Right kidney (tissue), 1 donor: ENCODE measurements around the gene VPS13C.

ENCODE experiments used
- DNase-seq: peaks from one replicate; pipeline ENCODE4 v3.0.0-alpha.2; 2016

VPS13C gene

DNA sequence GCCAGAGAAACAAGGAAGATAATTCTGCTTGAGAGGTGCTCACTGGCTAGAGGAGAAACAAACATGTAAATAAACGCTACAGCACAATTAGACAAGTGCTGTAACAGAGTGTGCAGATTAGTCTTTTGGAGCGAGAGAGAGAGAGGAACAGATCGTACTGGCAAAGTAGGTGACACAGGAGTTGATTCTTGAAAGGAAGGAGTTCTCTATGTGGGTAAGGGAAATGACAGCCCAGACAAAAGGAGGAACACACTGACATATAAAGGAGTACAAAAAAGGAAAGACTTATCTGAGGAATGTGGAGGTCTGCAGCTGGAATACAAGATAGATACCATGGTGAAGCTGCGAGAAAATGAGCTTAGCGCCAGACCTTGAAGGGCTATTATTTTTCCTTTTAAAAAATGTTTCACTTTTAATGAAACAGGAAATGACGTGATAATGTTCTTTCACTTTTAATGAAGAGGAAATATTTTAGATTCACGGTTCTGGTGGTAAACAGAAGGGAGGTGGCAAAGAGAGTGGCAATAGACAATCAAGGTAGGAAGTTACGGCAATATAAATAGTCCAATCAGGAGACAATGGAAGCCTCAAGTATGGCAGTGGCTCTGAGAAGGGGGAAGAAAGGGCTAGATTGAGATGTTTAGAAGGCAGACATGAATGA, 202.9 kb downstream of the VPS13C start:
- no peak for DNase-seq

DNA sequence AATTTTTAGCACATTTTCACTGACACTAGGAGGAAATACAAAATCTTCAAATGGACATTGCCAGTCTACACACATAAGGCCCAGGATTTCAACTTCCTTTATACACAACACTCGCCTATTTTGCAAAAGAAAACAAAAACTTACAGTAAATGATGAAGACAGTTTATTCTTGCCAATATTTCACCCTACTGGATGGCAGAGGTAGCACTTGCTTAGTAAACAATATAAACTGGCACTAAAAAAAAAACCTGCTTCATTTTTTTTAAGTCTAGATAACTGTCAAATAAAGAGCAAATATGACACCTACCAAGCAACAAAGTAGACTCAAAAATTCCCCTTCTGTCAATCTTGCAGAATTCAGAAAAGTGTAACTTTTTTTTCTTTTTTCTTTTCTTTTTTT, 204.0 kb downstream of the VPS13C start:
- no peak for DNase-seq

DNA sequence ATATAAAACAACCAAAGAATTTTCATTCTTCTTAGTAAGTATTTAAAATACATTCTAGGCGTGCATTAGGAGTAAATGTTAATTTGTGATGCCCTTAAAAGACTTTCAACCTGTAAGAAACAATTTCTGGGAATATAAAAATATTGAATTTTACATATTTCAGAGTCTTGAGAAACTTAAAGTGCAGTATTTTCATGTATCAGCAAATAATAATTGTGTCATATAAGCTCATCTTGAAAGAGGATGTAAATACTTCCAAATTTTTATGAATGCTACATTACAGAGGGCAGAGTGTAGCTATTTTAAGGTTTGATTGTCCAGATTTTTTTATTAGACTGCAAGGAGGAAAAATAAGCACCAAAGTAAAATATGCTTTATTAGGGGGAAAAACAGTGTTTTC, 207.1 kb downstream of the VPS13C start:
- DNase-seq, result no peak

DNA sequence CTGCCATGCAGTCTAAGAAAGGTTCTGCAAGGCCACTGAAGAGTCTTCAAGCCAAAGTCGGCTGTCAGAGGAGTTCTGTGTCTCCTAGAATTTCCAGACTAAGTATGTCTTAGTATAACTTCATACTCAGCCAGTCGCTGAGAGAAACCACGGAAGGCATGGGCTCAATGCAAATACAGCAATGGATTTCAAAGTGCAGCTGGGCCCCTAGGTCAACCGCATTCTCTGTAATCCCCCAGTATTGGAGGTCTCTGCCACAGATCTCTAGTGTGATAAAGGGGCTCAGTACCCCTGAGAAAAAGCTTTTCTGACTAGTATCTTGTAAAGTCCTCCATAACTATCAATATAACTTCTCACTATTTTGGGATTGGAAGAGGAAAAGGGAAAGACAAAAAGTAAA, 208.3 kb downstream of the VPS13C start:
- DNase-seq, result no peak

DNA sequence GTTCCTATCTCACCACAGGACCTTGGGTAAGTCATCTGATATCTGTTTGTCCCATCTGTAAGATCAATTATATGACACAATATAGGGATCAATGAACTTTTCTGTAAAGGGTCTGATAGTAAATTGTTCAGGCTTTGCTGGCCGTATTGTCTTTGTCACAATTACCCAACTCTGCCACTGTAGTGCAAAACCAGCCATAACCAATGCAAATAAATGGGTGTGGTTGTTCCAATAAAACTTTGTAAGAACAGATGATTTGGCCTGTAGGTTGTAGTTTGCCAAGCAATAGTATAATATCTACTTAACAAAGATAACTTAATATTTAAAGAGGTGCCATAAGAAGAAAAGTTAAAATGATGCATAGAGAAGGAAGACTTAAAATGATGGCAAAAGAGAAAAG, 210.8 kb downstream of the VPS13C start:
- no peak for DNase-seq

DNA sequence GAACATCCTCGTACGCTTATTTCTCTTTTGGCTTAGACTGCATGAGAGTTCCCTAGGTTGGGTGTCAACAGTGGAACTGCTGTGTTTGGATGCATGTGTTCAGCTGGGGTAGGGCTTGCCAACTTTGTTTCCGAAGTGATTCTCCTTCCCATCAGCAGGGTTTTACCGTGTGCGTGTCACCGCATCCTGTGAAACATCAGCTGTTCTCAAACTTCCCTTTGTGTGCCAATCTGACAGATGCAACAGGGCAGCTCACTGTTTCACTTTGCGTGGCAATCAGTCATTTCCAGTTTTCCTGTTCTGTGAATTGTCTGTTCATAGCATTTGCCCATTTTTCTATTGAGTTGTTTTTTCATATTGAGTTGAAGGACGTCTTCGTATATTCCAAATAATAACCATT, 218.8 kb downstream of the VPS13C start:
- DNase-seq, result no peak

DNA sequence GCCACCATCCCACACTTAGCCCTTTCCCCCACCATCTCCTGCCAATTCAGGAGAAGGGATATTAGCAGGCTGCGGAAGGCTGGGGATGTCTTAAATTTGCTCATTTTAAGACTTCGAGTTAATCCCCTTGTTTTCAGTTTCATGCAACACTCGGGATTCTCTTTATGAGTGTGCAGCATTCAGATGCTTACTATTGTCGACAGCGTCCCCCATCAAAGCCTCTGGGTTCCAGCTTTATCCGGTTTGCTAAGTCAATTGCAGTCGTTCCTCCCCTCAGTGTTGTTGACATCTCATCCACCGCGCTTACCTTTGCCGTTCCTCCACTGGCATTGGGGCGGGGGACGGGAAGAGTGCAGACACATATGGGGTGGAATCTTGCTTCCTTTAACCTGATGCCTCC, 220.2 kb downstream of the VPS13C start:
- no peak for DNase-seq

DNA sequence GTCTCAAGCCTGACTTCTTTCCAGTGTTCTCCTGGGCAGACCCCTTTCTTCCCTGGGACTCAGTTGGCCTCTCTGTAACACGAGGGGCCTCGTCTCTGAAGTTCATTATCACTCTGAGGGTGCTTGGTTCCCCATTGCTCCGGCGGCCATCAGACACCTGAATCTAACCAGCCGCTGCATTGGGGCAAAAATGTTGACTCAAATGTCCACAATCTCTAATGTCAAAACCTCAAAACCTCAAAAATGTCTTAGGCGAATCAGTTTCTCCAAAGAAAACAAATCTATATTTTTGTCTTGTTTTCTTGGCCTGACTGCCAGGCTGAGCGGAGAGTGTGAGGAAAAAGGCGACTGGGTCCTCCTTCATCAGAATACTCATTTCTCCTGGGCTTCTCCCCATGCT, 220.7 kb downstream of the VPS13C start:
- no peak for DNase-seq

DNA sequence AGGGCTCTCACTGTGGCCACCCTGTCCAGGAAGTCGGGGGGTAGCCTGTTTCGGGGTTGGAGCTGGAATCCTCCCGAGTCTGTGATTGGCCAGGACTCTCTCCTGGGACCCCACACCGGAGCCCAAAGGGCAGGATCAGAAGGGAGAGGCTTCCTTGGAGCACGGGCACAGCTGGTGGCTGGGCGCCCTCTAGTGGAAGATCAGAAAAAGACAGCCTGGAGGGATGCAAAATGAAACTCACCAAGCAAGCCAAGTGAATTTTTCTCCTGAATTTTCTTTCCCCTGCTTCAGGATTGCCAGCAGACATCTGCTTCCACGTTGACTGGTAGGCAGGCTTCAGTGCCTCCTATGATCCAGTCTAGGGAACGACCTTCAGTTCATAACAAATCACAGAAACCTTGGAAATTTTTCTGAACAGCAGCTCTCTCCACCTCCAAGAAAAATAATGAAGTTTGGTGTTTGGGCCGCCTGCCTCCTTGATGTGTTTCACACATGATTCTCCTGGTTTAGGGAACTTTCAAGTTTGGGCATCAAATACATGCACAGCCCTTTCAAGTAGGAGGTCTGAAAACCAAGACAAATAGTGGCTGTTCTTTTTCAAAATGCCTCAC, 224.6 kb downstream of the VPS13C start:
- peak; percentile 64 for DNase-seq

DNA sequence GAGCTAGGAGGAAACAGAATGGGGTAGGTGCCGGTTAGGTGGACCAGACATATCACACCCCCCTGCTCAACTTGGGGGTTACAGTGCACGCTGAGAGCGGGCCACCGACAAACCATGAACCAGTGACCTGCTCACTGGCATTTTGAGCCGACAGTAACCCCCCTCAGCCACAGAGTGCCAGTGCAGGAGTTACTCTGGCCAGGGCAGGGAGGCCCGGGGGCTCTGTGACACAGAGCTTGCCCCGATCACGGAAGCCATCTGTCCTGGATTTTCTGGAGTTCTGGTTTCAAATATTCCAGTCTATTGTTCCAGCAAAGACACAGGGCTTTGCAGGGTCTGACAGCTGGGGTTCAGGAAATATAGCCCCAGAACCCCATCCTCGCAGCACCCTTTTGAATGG, 225.2 kb downstream of the VPS13C start:
- no peak for DNase-seq

DNA sequence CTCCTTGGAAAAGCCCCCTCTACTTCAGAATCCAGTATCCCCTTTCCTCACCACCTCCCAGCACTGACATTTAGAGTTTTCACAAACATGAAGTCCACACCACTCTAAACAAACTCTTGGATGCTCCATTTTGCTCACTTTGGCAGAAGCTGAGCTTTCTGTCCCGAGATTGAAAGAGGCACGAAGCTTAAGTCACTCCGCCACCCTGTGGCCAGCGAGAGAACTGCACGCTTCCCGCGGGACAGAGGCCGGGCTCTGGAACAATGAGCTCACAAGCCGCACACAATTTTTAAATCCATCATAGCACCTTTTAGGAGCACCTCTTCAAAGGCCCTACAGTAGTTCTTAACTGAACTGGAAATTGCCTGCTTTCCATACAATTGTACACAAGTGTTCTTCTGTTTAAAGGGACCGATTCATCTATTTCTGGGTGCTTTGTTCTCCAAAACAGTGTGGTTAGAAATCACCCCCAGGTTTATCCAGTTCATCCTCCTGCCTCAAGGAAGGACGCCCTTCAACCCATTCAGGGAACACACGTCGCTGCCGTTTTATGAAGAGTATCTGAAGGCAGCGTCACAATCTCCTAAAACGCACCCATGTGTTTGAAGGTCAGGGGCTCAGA, 226.1 kb downstream of the VPS13C start:
- peak; percentile 60 for DNase-seq

DNA sequence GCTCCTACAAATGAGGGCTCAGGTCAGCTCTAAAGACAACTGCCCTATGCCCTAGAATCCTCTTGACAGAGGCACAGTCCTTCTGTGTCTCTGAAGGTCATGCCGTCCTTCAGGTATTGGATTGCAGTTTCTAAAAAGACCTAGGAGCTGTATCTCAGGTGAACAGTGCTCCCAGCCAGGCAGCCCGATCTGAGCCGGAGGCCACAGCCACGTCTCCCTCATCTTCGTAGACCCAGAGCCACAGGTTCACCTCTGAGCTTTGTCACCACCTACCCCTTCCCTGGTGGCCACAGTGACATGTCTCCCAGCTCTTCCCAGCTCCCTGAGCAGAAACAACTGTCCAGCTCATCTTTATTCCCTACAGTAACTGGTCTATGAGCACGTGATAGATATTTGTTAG, 228.0 kb downstream of the VPS13C start:
- no peak for DNase-seq

DNA sequence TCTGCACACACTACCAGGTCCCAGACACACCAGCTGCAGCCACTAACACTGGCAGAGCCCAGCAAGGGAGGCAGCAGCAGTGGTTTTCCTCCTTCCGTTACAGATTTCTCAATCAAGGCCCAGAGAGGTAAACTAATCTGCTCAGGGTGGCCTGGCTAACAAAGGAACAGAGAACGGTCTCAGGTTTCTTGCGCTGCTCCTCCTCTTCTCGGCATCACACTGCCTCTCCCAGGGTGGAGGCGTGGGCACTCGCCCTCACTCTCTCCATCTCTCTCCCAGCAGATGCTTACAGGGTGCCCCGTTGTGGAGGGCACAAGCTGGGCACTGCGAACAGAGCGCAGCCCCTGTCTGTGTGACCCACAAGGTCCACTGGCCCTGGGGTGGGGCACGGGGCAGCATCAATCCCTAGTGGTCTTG, 228.7 kb downstream of the VPS13C start:
- no peak for DNase-seq

DNA sequence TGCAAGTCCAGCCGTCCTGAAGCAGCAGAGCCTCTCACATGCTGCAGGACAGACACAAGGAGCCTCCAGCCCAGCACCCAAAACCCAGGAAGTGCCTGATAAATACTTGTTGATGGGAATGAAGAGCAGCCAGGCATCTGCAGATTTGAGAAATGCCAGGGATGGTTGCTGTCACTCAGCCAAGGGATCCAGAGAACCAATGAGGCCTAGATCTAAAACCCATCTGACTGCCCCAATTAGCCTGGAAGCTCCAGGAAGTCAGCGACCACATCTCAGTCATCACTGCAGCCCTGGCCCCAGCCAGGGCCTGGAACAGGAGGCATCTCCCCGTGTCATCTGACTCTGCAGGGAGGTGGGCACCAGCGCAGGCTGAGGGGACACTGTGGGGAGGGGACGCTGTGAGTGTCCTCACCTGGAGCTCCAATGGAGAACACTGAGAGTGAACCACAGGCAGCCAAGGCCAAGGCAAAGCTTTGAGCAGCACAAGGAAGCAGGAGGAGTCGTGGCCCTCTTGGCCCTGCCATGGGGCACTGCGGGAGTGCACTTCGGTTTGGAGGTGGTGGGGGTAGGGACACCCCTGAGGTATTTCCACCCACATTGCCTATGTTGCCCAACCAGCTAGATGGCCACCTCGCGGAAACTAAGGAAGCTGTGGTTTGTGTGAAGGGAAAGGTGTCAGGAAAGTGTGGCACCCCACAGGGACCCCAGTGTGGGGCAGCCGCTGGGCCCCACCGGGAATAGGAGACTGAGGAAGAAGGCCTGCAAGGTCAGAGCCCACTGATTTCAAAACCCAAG, 229.5 kb downstream of the VPS13C start:
- no peak for DNase-seq

DNA sequence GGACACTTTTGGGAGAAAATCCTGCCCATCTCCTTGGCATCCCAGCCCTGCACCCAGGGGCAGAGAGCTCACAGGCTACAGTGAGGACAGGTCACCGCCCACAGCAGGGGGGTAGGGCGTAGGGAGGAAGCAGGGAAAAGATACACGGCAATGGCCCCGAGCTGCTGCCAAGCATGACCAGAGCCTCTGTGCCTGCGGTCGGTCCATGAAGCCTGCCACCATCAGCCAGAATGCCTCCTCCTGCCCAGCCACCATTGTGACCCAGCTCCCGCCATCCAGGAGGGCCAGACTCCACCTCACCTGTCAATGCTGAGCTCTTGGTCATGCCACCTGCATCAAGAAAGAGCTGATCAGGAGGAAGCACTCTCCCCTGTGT, 230.7 kb downstream of the VPS13C start:
- DNase-seq, result no peak

DNA sequence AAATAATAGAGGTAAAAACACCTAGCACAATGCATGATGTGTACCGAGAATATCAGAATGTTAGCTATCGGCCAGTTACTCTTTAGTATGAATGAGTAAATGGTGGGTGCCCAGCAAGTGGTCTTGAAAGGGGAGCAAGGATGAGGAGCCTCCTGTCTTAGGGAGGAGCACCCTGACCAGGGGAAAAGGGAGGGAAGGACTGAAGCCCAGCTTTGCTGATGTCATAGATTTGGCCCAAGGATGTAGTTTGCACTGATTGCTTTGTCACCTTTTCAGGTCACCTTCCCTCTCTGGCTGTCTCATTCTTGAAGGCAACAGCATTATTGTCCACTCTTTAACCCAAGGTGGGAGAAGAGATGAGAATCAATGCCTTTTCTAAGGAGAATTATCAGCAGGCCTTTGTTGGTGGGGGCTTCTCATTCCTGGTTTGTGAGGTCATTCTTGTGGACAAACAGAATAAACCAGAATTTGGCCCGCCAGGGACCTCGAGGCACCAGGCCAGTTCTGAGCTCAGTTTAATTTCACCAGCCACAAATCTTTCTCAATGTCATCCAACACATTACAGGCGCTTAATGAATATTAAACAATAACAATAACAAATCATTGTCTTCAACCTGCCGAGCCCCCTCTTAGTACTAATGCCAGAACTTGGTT, 231.3 kb downstream of the VPS13C start:
- no peak for DNase-seq

DNA sequence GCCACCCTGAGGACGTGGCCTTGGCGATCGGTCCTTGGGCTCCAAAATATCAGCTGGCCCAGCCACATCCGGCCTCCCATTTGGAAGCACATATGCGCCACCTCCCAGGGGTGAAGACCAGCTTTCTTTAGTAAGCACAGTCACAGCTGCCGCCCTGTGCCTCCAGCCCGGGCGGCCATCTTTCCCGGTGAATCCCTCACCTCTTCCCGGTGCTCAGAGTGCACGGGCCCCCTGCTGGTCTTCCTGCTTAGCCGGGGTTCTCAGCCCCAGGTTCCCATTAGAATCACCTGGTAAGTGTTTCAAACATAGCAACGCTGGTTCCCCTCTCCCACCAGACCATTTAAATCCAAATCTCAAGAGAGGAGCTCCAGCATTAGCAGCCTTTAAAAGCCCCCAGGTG, 232.2 kb downstream of the VPS13C start:
- DNase-seq, result no peak

DNA sequence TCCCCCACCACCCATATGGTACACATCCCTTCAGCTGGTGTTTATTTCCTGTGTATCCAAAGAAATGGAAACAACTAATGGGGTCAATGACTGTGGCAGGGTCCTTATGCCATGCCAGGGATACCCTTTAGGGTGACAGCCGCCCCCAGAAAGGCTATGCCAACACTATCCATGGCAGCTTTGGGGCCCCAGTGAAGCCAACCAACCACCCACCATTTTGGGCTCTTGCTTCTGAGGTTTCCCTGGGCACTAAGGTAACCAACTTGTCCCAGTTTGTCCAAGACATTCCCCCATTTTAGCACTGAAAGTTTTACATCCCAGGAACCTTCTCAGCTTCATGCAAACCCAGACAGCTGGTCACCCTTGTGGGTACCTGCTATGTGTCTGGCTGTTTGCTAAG, 233.1 kb downstream of the VPS13C start:
- DNase-seq, result no peak

DNA sequence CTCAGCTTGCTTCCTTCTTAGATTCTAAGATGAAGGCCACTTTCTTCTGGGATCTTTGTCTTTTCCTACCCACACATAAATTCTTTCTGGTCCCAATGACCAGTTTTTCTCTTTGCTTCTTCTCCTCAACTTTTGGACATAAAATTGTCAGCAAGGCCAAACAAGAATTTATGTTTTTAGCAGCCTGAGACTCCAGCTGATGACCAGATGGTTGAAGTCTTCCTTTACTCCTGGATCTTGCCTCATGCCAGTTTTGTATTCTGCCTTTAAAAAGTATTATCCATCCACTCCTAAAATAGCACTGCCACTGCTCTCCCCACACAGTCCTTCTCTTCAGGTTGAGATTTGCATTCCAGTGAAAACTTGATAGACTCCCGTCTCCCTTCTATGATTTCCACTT, 236.0 kb downstream of the VPS13C start:
- no peak for DNase-seq

DNA sequence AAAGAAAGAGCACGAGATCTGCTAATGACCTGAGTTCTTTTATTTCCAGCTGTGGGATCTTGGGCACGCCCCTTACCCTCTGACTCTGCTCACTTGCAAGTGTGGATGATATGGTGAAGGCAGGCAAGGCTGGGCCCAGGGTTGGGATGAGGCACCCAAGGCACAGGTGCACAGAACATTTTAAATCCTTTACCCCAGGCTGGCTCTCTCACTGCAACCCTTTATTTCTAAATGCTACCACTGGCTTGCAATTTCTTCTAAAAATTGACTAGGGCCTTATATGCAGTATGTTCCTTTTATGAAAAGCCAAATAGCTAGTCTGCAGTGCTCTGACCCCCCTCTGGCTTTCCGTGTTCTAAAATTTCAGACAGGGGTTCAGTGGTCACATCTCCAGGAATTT, 237.7 kb downstream of the VPS13C start:
- DNase-seq, result no peak

DNA sequence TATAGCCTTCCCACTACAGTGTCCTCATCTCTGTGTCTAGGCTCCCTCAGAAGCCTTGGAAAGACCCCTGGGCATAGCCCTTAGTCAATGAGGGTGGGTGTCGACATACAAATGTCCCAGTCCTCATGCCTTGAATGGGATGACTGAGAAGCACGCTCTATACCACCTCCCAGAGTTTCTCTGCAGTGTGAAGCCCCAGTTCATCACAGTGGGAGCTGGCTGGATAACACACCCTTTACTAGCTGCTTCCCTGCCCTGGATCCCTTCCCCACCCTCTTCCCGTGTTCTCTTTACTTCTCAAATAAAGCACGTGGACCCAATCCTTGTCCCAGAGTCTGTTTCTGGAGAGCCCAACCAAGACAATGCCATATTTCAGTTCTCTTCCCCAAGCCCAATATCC, 239.3 kb downstream of the VPS13C start:
- no peak for DNase-seq

DNA sequence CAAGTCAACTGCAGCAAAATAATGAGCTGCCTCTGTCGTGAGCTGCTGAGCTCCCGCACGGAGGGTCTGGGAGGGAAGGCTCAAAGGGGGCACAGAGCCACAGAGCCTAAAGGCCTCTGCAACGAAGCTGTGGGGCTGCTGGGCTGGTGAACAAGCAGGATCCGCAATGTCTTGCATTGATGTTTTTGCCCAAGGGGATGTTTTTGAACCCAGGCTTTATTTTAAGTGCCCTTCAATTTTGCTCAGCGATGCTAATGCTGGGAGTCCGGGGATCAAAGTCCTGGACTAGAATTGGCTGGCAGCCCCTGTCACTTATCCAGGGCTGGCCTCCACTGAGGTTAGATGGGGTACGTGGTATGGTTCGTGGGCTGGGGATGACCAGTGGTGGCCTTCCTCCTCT, 240.0 kb downstream of the VPS13C start:
- DNase-seq, result no peak

DNA sequence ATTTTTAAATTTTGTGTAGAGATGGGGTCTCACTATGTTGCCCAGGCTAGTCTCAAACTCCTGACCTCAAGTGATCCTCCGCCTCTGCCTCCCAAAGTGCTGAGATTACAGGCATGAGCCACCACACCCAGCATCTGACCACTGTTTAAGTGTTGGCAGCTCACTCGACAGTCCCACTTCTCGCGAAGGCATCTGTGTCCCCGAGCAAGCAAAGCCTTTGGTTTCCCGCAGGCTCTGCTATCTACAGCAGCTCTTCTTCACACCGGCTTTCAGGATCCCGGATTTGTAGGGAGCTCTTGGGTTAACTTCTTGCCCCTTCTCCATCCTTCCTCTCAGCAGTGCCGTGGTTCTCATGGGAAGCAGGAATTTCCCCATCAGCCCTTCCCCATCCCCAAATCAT, 240.9 kb downstream of the VPS13C start:
- DNase-seq, result no peak
